OCI-LY3 (cell line): ENCODE data around the gene CUX1.

ENCODE experiments used
- H2AFZ ChIP-seq: fragments of 200-600, 300-600 bp; shearing (Covaris generic); 2 replicates; pipeline ENCODE4 v1.6.0; 2014; ENCODE audit warnings: antibody characterized with exemption, low read depth, low read length
- H3K27ac ChIP-seq: fragments of 200-600, 300-600 bp; sonication (generic); 2 replicates; pipeline ENCODE4 v1.5.1; 2014; ENCODE audit warnings: mild to moderate bottlenecking, low read length, moderate library complexity, mixed read lengths
- H3K27me3 ChIP-seq: fragments of 200-600, 300-600 bp; sonication (generic); 2 replicates; pipeline ENCODE4 v1.6.1; 2014; ENCODE audit warnings: low read depth, low read length, mixed read lengths
- H3K36me3 ChIP-seq: fragments of 200-600, 300-600 bp; sonication (generic); replicated peaks from 2 replicates; pipeline ENCODE3; 2014; ENCODE audit warnings: low read depth, low read length, mixed read lengths
- H3K4me1 ChIP-seq: fragments of 300-600, 200-600 bp; sonication (generic); 2 replicates; pipeline ENCODE4 v1.6.1; 2014; ENCODE audit warnings: low read length, mixed read lengths
- H3K4me2 ChIP-seq: fragments of 200-600, 300-600 bp; sonication (generic); 2 replicates; pipeline ENCODE4 v1.6.1; 2014; ENCODE audit warnings: low read length, mixed read lengths
- H3K4me3 ChIP-seq: fragments of 300-600, 200-600 bp; sonication (generic); 2 replicates; pipeline ENCODE4 v1.5.1; 2014; ENCODE audit warnings: antibody characterized with exemption, mild to moderate bottlenecking, low read length, moderate library complexity
- H3K79me2 ChIP-seq: fragments of 300-600, 200-600 bp; shearing (Covaris generic); 2 replicates; pipeline ENCODE4 v1.6.1; 2014; ENCODE audit warnings: mild to moderate bottlenecking, low read length, mixed read lengths
- H3K9ac ChIP-seq: fragments of 300-600, 200-600 bp; shearing (Covaris generic); 2 replicates; pipeline ENCODE4 v1.6.0; 2014; ENCODE audit warnings: mild to moderate bottlenecking, low read length, moderate library complexity
- H3K9me3 ChIP-seq: fragments of 200-600, 300-600 bp; shearing (Covaris generic); 2 replicates; pipeline ENCODE4 v1.6.1; 2014; ENCODE audit warnings: low read length, mixed read lengths; ENCODE audit not compliant: insufficient read depth
- H4K20me1 ChIP-seq: fragments of 200-600, 300-600 bp; sonication (generic); 2 replicates; pipeline ENCODE4 v1.6.1; 2016; ENCODE audit warnings: low read length, mixed read lengths; ENCODE audit not compliant: insufficient read depth
- EZH2phosphoT487 ChIP-seq: fragments of 200-600 bp; shearing (Covaris generic); IDR thresholded peaks from 2 replicates; pipeline ENCODE4 v1.6.1; 2018; ENCODE audit warnings: antibody characterized with exemption, mixed run types, low read depth
- TF ChIP-seq, protein P1 (sequence below): fragments of 200-600, 300-600 bp; sonication (generic); IDR thresholded peaks from 2 replicates; pipeline ENCODE4 v1.5.1; 2014; ENCODE audit warnings: antibody characterized with exemption, low read length, low read depth

Gene CUX1

DNA sequence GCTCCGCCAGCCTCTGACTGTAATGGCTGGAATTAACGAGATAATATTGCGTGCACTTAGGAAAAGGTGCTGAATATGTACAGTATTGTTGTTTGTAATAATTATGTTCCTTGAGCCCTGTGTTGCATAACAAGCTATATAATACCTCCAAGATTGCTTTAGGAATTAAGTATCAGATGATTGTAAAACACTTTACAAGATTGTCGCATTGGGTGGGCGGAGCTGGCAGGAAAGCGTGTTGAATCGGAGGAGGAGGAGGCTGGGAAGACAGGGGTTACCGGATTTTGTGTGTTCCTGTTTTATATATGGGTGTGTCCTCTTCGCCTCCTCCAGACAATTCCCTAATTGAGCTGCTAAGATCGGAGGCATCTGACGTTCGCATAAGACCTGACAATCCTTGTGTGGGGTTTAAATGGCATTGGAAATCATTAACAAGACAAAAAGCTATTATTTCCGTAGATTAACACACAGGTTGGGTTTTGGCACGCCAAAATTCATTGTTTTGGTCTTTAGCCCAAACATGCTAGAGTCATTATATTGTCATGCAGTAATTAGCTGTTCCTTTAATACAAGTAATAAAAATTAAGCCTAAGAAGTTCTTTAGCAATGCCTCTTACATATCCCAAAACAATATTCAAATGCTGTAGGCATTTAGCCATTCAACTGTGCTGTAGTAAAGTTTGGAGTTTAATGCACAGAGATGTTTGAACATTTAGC, 276.3 kb downstream of the CUX1 start:
- H3K4me3 ChIP-seq: no peak overlapping the region
- no peaks in the 10 kb centered on the region for H3K27me3 ChIP-seq
- no peak overlapping the region for H3K9ac ChIP-seq
- H3K79me2 ChIP-seq: no peaks in the 10 kb centered on the region
- no peak overlapping the region for H3K4me2 ChIP-seq
- H3K27ac ChIP-seq: no peak overlapping the region
- 0 out of 2 replicates have a peak, but pooled peaks cover 3% of the 10 kb centered on the region for H4K20me1 ChIP-seq
- H3K36me3 ChIP-seq: peaks cover 12% of the 10 kb centered on the region
- no peak overlapping the region for H2AFZ ChIP-seq
- no peak for TF ChIP-seq EZH2phosphoT487
- TF ChIP-seq, protein P1, sequence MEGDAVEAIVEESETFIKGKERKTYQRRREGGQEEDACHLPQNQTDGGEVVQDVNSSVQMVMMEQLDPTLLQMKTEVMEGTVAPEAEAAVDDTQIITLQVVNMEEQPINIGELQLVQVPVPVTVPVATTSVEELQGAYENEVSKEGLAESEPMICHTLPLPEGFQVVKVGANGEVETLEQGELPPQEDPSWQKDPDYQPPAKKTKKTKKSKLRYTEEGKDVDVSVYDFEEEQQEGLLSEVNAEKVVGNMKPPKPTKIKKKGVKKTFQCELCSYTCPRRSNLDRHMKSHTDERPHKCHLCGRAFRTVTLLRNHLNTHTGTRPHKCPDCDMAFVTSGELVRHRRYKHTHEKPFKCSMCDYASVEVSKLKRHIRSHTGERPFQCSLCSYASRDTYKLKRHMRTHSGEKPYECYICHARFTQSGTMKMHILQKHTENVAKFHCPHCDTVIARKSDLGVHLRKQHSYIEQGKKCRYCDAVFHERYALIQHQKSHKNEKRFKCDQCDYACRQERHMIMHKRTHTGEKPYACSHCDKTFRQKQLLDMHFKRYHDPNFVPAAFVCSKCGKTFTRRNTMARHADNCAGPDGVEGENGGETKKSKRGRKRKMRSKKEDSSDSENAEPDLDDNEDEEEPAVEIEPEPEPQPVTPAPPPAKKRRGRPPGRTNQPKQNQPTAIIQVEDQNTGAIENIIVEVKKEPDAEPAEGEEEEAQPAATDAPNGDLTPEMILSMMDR: no peak
- peaks cover 6% of the 10 kb centered on the region; the same call in 1 of the 2 replicates for H3K9me3 ChIP-seq
- H3K4me1 ChIP-seq: no peaks in the 10 kb centered on the region

GRCh38 chr7:102094316-102094650, 276.9 kb downstream of the CUX1 start:
- no peak for TF ChIP-seq EZH2phosphoT487
- TF ChIP-seq, protein P1: no peak
- Histone ChIP-seq H3K36me3 (peaks cover 6% of the 10 kb centered on the region), H3K4me1 (no peaks in the 10 kb centered on the region), H2AFZ (no peak overlapping the region), H3K4me2 (no peak overlapping the region), H3K27me3 (no peaks in the 10 kb centered on the region), H4K20me1 (0 out of 2 replicates have a peak, but pooled peaks cover 3% of the 10 kb centered on the region), H3K4me3 (no peak overlapping the region), H3K9ac (no peak overlapping the region), H3K79me2 (no peaks in the 10 kb centered on the region), H3K27ac (no peak overlapping the region), H3K9me3 (peaks cover under 1% of the 10 kb centered on the region; the same call in 1 of the 2 replicates)

GRCh38 chr7:102095321-102096011, 278.0 kb downstream of the CUX1 start:
- Histone ChIP-seq H3K79me2 (no peaks in the 10 kb centered on the region), H3K36me3 (peaks cover 6% of the 10 kb centered on the region), H3K9ac (no peak overlapping the region), H3K4me1 (no peaks in the 10 kb centered on the region), H2AFZ (no peak overlapping the region), H3K4me3 (no peak overlapping the region), H3K9me3 (no peaks in the 10 kb centered on the region), H3K4me2 (no peak overlapping the region), H4K20me1 (0 out of 2 replicates have a peak, but pooled peaks cover 3% of the 10 kb centered on the region), H3K27ac (no peak overlapping the region), H3K27me3 (no peaks in the 10 kb centered on the region)
- TF ChIP-seq EZH2phosphoT487: no peak
- TF ChIP-seq, protein P1: no peak

GRCh38 chr7:102096012-102096332, 278.5 kb downstream of the CUX1 start:
- H3K27ac ChIP-seq: no peak overlapping the region
- 0 out of 2 replicates have a peak, but pooled peaks cover 3% of the 10 kb centered on the region for H4K20me1 ChIP-seq
- no peaks in the 10 kb centered on the region for H3K9me3 ChIP-seq
- no peak for TF ChIP-seq EZH2phosphoT487
- no peaks in the 10 kb centered on the region for H3K27me3 ChIP-seq
- H3K4me2 ChIP-seq: no peak overlapping the region
- H3K4me1 ChIP-seq: no peaks in the 10 kb centered on the region
- H2AFZ ChIP-seq: no peak overlapping the region
- H3K36me3 ChIP-seq: peaks cover 6% of the 10 kb centered on the region
- H3K79me2 ChIP-seq: no peaks in the 10 kb centered on the region
- H3K9ac ChIP-seq: no peak overlapping the region
- no peak overlapping the region for H3K4me3 ChIP-seq
